Dermis blood vessel endothelial cell (primary cell): Measurements from ENCODE around the gene AGBL1. TPM values are rescaled to one million over a fixed set of nuclear protein-coding genes. Genes with fewer than 3 reads are reported as not detected.
"Not testable (repeated sequence)": the region's sequence is repeated elsewhere in the genome, so short reads cannot be mapped to it uniquely, and the experiment has no call there.

Experiments used
- DNase-seq: peaks from one replicate; pipeline ENCODE4 v3.0.0; 2010
- total RNA-seq: library from RNA; depleted of rRNA; stranded (reverse); fragments of >200 nt; gene quantifications from 2 replicates; pipeline ENCODE4 v1.2.3, GENCODE V29; 2014

AGBL1 gene
- total RNA-seq, 1 donor from 2014 or later = not detected

DNA sequence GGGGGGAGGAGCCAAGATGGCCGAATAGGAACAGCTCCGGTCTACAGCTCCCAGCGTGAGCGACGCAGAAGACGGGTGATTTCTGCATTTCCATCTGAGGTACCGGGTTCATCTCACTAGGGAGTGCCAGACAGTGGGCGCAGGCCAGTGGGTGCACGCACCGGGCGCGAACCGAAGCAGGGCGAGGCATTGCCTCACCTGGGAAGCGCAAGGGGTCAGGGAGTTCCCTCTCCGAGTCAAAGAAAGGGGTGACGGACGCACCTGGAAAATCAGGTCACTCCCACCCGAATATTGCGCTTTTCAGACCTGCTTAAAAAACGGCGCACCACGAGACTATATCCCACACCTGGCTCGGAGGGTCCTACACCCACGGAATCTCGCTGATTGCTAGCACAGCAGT is 448.4 kb downstream of the AGBL1 start:
- DNase-seq = not testable (repeated sequence)

DNA sequence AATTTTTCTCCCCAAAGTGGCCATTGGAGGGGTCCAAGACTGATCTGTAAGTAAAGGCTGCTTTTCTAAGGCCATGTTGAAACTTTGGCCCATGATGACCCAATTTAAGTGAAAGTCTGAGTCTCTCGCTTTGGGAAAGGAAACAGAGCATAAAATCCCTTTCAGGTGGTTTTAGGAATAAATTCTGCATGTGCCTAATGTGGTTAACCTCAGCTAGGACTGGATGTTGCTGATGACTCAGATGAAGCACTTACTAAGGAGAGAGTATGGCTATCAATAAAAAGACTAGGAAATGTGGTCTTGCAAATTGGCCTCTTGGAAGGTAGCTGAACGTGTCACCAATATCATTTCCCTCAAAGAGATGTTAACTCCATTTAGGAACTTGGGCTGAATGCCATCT is 458.5 kb downstream of the AGBL1 start:
- no peak for DNase-seq

DNA sequence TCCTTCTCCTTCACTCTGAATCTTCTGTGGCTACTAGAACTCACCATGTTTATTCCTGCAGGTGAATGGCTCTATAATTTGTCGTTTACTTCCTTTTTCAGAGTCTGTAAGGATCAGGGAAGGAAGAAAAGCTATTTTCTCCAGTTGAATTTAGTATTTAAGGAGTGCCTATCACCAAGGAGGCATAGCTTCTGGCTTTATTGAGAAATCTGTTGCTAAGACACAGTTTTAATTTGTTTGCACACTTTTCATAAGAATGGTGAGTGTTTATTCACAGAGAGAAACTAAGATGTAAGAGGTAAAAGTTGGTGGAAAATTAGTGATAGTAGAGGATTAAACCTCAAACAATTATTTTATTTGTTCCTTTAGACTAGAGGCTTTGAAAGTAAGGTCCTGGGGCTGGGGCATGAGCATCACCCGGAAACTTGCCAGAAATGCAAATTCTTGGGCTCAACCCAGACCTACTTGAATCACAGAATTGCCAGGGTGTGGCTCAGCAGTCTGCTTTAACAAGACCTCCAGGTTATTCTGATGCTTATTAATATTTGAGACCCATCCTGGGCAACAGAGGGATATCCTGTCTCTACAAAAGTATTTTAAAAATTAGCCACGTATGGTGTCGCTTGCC is 461.3 kb downstream of the AGBL1 start:
- no peak for DNase-seq

DNA sequence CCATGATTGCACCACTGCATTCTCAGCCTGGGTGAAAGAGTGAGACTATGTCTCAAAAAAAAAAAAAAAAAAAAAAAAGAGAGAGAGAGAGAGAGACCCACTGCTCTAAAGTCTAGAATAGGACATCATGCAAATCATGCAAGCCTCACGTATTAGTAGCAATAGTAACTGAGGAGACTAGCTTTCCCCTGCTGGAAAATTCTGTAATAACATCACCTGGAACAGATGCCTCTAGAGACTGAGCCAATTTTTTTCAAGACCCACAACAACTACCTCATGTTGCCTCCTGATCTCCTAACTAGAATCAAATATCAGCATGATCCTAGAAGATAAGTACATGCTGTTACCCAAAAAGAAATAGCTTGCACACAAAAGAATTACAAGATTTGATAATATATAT is 461.9 kb downstream of the AGBL1 start:
- DNase-seq = no peak

DNA sequence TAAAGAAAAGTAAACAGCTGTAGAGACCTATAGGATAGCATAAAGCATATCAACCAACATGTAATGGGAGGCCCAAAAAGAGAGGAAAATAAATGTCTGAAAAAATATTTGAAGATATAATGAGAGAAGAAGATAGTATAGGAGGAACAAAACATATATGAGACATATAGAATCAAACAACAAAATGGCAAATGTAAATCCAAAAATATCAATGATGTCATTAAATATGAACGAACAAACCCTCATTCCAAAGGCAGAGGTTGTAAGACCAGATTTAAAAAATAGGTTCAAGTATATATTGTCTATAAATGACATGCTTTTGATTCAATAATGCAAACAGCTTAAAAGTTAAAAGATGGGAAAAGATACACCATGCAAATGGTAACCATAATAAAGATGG is 470.4 kb downstream of the AGBL1 start:
- DNase-seq = no peak

DNA sequence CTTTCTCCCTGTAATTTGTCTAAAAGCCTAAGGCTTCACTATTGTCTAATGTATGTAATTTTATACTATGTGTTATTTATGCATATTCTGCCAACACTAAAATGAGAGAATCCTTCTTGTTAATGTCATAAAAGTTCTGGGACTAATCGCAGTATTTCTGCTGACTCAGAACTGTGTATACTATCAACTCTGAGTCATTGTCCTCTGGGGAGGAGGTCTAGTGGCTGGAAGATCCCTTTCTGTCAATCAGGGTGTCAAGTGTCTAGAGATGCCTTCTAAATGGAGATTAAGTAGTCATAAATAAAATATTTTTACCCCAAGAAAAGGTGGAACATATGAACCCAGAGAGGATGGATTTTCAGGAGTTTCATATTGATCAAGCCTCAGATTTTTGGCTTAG is 473.4 kb downstream of the AGBL1 start:
- DNase-seq = no peak

DNA sequence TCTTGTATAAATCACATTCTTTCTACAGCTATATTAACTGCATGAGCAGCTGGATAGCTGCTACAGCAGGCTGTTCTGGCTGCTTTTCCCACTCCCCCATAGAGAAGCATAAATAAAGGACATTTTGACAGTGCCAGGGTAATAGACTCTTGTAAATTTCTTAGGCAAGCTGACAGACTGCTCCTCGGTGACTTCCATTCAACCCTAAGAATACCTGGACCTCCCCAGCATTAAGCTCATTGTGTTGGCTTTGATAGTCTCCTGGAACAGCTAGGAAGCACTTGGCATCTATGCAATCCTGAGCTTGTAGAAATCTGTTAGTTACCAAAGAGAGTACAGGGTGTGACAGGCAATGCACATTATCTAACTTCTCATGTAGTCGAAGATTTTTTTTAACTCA is 475.4 kb downstream of the AGBL1 start:
- no peak for DNase-seq

DNA sequence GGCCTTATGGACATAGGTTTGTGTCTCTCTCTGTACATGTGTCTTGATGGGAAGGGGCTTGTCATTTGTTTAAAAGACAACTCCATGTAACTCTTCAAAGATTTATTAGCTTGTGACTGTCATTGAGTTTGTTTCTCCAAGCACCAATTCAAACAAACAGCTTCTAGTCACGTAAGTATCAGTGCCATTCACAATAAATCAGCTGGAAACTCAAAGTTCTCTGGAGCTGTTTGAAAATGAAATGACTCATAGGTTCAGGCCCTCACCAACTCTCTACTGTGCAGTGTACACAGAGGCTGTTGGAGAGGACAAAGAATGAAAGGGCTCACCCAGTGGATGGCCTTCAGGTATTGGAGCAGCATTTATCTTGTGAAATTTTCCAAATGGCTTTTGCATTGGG is 476.3 kb downstream of the AGBL1 start:
- DNase-seq = no peak

DNA sequence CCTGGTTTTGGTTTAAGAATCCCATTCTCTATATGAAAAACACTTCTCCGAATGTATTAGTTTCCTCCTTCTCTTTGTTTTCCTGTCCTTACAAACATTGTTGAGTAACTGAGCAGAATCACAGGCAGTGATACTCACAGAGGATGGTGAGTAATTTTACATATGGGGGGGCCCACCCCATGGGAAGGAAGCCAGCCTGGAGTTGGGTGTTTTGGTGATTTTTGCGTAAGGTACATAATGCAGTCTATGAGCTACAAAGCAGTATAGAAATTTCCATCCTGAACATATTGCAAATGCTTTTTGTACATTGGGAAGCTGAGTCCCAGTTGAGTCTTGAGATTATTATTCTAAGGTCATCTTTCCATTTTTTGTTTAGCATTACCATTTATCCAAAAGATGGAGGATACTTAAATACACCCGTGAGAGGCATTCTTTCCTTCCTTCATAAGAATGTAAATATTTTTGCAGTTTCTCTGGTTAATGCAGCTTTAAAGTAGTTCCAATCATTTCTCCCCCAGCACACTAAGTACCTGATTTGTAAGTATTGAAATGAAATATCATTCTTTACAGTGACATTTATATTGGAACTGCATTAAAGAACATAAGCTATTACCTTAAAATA is 476.8 kb downstream of the AGBL1 start:
- no peak for DNase-seq

DNA sequence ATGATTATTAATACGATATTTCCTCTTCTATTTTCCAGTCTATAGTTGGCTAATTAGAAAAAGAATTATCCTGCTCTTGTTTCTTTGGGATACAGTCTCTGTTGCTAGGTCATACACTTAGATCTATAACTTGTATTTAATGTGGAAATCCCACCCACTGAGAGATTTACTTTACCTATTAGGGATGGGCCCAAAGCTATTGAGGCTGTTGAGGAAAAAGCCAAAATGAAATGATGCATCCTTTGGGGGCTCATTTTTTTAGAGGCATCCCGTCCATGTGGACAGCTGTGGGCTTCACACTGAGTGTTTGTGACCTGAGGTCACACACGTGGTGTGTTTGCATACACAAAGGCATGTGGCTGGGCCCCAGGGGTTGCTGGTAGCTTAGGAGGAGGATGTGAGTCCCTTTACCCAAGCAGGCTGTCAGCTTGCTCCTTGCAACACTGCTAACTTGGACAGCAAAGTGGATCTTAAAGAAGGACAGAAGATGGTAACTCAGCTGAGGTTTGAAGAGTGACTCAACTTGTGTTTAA is 477.4 kb downstream of the AGBL1 start:
- no peak for DNase-seq

DNA sequence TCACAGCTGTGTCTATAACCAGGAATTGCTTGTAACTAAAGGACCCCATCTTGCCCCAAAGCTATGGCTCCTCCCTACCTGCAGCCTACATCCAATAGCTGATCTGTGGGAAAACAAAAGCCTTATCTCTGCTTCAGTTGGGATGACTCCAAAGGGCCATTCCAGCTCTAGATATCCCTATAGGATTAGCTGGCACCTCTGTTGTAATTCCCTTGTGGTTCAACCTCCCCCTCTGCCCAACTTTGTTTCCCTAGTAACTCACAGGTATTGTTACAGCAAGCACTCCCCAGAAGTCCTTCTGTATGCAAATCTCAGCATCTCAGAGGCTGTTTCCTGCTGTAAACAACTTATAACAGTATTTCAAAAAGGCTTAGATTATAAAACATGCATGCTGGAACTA is 478.6 kb downstream of the AGBL1 start:
- DNase-seq = no peak

DNA sequence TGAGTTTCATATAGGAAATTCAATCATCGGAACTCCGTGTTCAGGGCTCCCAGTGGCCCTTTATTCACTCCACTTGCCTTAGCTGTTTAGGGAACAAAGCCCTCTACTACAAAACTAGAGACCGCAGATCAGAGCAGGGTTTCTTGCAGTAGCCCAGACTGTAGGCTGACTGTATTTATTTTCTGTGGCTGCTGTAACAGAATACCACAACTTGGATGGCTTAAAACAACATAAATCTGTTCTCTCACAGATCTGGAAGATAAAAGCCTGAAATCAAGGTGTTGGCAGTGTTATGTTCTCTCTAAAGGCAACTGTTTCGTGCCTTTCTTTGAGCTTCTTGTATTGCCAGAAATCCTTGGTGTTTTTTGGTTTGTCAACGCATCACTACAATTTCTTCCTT is 479.0 kb downstream of the AGBL1 start:
- DNase-seq = no peak

DNA sequence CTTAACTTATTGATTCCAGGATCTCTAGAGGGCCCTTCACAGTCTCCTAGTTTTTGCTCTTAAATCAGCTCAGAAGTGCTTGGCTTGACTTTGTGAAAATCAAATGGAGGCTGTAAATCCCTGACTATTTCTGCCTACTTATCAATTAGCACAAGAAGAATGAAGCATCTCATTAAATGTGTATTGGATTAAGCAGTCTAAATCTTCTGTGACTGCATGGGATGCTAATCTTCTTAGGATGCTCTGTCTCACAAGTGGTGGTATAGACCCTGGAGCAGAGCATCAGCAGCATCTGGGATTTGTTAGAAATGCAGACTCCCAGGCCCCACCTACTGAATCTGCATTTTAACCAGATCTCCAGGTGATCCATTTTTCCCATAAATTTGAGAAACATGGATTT is 488.7 kb downstream of the AGBL1 start:
- DNase-seq = no peak

DNA sequence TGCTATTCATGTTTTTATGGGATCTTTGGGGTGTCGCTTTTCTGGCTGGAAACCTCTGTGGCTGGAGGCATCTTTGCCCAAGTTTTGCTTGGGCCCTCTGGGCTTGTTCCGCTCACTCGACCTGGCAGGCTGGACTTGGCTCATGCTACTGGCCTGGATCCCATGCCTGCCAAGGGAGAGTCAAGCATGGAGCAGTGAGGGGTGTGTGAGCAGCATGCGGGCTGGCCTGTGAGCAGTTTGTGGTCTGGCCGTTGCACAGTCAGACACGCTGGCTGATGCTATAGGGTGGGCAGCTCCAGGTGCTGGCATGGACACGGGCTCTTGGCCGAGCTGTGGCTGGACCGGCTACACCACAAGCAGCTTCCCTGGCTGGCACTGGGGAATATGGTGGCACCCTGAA is 491.1 kb downstream of the AGBL1 start:
- DNase-seq = no peak

DNA sequence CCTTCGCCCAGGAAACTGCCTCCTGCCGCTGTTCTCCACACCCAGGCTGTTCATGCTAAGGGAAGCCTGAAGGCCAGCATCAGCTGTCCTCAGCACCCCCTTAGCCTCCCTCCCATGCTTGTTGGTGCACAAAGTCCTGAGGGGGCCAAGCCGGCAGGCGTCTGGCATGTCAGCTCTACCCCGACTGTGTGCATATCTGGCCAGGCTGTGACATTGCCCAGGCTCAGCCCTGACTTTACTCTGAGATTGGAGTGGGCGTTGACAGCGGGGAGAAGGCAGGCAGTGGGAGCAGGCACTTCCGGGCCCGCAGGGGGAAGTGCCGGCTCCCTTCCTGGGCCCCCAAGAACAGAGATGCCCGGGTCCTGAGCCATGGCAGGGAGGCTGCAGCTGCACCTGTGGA is 492.2 kb downstream of the AGBL1 start:
- no peak for DNase-seq

DNA sequence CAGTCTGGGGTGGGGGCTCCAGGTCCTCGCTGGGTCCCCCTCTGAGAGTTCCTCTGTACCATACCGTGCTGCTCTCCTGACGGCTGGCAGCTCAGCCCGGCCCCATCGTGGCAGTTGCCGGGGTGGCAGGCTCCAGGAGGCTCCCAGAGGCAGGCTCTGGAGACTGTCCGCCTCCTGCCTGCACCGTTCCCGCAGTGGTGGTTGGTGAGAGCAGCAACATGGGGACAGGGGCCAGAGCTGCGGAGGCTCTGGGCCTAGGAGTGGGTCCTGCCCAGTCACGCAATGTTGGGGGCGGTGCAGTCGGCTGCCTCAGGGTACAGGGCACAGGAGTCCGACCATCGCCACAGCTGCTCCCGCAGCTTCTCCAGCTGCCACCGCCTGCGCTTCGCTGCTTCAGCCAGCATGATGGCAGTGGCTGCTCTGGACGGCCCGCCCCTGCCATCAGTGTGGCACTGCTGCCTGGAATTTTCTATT is 492.7 kb downstream of the AGBL1 start:
- no peak for DNase-seq

DNA sequence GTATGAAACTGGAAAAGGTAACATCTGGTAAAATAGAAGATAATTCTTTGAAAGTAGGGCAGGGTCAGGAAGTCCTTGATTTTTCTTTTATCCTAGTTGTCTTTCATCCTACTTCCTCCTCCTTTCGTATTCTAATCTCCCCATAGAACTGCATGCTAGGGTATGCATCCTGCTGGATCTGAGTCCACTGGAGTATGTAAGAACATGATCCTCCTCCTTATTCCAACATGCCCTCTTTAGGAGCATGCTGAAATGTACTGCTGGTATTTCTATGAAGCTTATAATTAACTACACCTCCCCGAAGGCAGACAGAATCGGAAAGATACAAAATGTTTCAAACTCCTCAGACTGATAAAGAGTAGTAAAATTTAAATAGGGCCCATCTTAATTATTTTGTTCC is 493.8 kb downstream of the AGBL1 start:
- DNase-seq = no peak

DNA sequence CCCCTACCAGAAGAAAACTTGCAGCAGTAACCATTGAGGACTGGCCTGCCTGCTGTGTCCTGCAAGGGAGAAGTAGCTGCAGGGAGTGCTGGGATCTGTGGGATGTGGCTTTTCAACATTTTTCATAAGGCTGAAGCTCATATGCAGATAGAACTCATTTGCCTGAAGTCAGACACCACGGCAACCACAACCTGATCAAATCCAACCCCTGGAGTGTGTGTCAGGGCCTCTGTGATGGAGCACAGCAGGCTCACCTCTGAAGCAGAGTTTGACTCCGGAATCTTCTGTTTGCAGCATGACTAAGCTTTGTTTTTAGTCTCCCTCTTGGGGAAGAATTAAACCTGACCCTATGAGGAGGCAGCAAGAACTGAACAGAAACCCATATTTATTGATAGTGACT is 508.7 kb downstream of the AGBL1 start:
- no peak for DNase-seq

DNA sequence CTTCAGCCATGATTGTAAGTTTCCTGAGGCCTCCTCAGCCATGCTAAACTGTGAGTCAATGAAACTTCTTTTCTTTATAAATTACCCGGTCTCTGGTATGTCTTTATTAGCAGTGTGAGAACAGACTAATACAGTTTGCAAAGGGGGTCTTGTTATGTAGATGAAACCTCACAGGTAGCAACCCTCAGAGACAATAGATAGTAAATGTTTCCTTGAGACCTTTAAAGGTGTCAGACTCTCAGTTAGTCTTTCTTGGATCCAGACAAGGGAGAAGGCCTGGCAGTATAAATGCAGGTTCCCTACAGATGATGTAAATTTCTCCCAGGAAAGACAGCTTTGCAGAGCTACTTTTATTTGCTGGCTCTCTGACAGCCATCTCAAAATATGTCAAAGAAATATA is 510.8 kb downstream of the AGBL1 start:
- no peak for DNase-seq

DNA sequence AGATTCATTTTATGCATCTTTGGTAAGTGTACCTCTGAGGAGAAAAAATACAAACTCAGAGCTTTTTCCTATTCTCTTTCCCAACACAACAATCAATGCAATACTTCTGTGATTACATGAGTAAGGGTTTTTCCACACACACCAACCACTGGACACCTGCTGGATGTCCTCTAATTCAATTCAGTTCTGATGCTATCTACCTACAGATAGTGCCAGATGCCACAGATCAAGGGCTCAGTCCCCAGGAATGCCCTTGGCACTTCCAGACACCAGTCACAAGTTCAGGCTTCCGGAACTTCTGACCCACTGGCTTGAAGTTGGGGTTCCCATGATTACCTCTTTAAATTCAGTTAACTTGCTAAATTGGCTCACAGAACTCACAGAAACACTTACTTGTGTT is 511.5 kb downstream of the AGBL1 start:
- no peak for DNase-seq

DNA sequence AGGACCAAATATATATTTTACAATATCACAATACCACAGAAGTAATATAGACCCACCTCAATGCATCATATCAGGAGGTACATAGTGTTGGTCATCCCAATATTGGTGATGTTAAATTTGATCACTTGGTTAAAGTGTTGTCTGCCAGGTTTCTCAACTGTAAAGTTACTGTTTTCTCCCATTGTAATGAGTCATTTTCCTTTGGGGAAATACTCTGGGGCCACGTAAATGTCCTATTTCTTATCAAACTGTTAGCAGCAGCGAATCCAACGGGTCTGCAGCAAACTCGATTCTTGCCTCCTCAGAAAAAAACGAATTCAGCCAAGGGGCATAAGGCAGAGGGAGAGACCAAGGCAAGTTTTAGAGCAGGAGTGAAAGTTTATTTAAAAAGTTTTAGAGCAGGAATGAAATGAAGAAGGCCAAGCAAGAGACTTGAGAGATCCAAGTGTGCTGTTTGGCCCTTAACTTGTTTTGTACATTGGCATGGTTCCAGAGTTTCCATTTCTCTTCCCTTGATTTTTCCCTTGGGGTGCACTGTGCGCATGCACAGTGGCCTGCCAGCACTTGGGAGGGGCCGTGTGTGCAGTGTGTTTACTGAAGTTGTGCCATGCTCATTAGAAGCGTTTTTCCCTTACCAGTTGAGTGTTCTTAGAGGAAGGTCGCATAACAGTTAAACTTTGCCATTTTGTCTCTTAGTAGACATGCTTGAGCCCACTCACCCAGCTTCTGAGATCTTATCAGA is 512.5 kb downstream of the AGBL1 start:
- no peak for DNase-seq

DNA sequence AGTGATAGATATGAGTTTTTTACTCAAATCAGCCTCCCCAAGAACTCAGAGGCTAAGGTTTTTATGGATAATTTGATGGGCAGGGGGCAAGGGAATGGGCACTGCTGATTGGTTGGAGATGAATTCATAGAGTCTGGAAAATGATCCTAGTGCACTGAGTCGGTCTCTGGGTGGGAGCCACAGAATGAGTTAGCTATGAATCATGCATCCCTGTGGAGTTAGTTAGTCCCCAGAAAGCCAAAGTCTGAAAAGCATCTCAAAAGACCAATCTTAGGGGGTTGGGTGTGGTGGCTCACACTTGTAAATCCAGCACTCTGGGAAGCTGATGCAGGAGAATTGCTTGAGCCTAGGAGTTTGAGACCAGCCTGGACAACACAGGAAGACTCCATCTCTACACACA is 516.1 kb downstream of the AGBL1 start:
- DNase-seq = no peak

DNA sequence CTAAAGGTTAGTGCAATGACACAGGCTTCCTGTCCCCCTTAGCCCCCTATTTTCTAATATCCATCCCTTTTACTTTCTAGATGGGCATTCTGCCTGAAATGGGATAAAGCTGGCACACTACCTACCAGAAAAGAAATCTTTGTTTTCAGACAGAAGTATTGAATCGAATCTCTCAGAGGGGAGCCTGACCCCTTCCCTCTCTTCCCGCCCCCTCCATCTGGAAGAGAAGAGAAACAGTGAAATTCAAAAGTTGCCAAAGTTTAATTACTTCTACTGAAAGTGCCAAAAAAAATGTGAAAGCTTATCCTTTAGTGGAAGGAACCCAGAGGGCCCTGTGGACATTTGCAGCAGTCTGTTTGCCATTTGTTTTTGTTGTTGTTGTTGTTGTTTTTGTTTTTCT is 523.8 kb downstream of the AGBL1 start:
- DNase-seq = no peak
